SIG-M5 treated with dmso at 0.1 percent for 504 hours (cell line): ENCODE data around the gene KIF11.

Experiments used
- DNase-seq: peaks from one replicate; lab custom pipeline; 2025; ENCODE audit not compliant: unreplicated experiment; lab: John Stamatoyannopoulos, UW

Gene KIF11

GRCh38 chr10:92677708-92678107, 84.8 kb downstream of the KIF11 start:
- no peak for DNase-seq

GRCh38 chr10:92678206-92678605, 85.3 kb downstream of the KIF11 start:
- peak; percentile 34 for DNase-seq

- DNase-seq: no peak
Measured at GRCh38 chr10:92681306-92681834, 88.4 kb downstream of the KIF11 start.

- DNase-seq: no peak
Measured at GRCh38 chr10:92688573-92688926, 95.6 kb downstream of the KIF11 start.

GRCh38 chr10:92688927-92689662, 96.2 kb downstream of the KIF11 start:
- peak; percentile 12 for DNase-seq

- peak; percentile 66 for DNase-seq
Measured at GRCh38 chr10:92689663-92690210, 96.8 kb downstream of the KIF11 start, which contains the start of gene HHEX. HHEX (plus strand) TSS chr10:92689955; CDS start chr10:92689987, 32 bp downstream.

GRCh38 chr10:92690211-92690914, 97.4 kb downstream of the KIF11 start:
- peak; percentile 56 for DNase-seq

GRCh38 chr10:92690915-92691590, 98.1 kb downstream of the KIF11 start:
- peak; percentile 54 for DNase-seq

GRCh38 chr10:92691591-92692079, 98.7 kb downstream of the KIF11 start:
- DNase-seq: peak; percentile 57

- no peak for DNase-seq
Measured at GRCh38 chr10:92692080-92692671, 99.2 kb downstream of the KIF11 start.

- no peak for DNase-seq
Measured at GRCh38 chr10:92692697-92693533, 100.0 kb downstream of the KIF11 start.

GRCh38 chr10:92693534-92693893, 100.6 kb downstream of the KIF11 start:
- no peak for DNase-seq

- no peak for DNase-seq
Measured at GRCh38 chr10:92695679-92696605, 103.0 kb downstream of the KIF11 start.

- DNase-seq: no peak
Measured at GRCh38 chr10:92696606-92697383, 103.9 kb downstream of the KIF11 start.

- DNase-seq: peak; percentile 69
Measured at GRCh38 chr10:92697663-92698511, 105.0 kb downstream of the KIF11 start.

GRCh38 chr10:92699193-92699517, 106.2 kb downstream of the KIF11 start:
- no peak for DNase-seq
